CD4-positive, alpha-beta T cell (primary cell): ENCODE measurements around the gene GALNT14. TPM values are rescaled to one million over a fixed set of nuclear protein-coding genes. Genes with fewer than 3 reads are reported as not detected.

Experiments used
- ATAC-seq: fragments of 200-7000 bp; cut with Tn5 transposase; one replicate; pipeline ENCODE4 v1.10.0; 2022; ENCODE audit warnings: mild to moderate bottlenecking; ENCODE audit not compliant: poor library complexity
- CTCF ChIA-PET: fragments of 350-600 bp; sonication (Branson Sonifier 250); formaldehyde crosslinking; loops from one replicate; lab custom pipeline; 2021; ENCODE audit warnings: antibody characterized with exemption, inconsistent platforms; lab: Charles Lee
- POLR2A ChIA-PET: fragments of 350-600 bp; sonication (Branson Sonifier 250); formaldehyde crosslinking; loops from one replicate; lab custom pipeline; 2021; ENCODE audit warnings: antibody characterized with exemption, inconsistent platforms; lab: Charles Lee
- DNase-seq, 14 experiments: peaks; one replicate each; pipeline ENCODE4 v3.0.0-alpha.2; 2013 to 2020; ENCODE audit warnings: mixed read lengths in 2 of 14
- H3K27ac ChIP-seq, 2 donors: one replicate each; pipeline versions ENCODE4 v1.5.1 to v1.7.0; 2013; ENCODE audit warnings: low read length in 2 of 2, low read depth in 1 of 2, mild to moderate bottlenecking in 1 of 2
- H3K27me3 ChIP-seq, 2 experiments: 1 replicate in 1 of 2; 2 replicates in 1 of 2; pipeline versions ENCODE4 v1.6.1 to v1.7.0; 2013; ENCODE audit warnings: low read length in 2 of 2, control low read depth in 1 of 2, mild to moderate bottlenecking in 1 of 2, moderate library complexity in 1 of 2; ENCODE audit not compliant: insufficient read depth in 2 of 2, control insufficient read depth in 1 of 2
- H3K36me3 ChIP-seq: one replicate; pipeline ENCODE4 v1.6.1; 2013; ENCODE audit warnings: low read length, control low read depth; ENCODE audit not compliant: insufficient read depth
- H3K4me1 ChIP-seq: one replicate; pipeline ENCODE4 v1.6.1; 2013; ENCODE audit warnings: low read length, control low read depth; ENCODE audit not compliant: insufficient read depth
- H3K4me3 ChIP-seq: one replicate; pipeline ENCODE4 v1.5.1; 2013; ENCODE audit warnings: mild to moderate bottlenecking, low read length, moderate library complexity
- H3K9me3 ChIP-seq, 2 experiments: 1 replicate in 1 of 2; 2 replicates in 1 of 2; pipeline versions ENCODE4 v1.6.1 to v1.7.0; 2013; ENCODE audit warnings: low read length in 2 of 2, mild to moderate bottlenecking in 2 of 2, control low read depth in 1 of 2, moderate library complexity in 1 of 2; ENCODE audit not compliant: control insufficient read depth in 1 of 2, insufficient read depth in 1 of 2
- H3K27ac Mint-ChIP-seq: one replicate; pipeline ENCODE4 v1.8.0; 2020; ENCODE audit warnings: mixed read lengths
- H3K27me3 Mint-ChIP-seq: one replicate; pipeline ENCODE4 v1.8.0; 2021; ENCODE audit warnings: mixed read lengths
- H3K36me3 Mint-ChIP-seq: one replicate; pipeline ENCODE4 v1.8.0; 2021; ENCODE audit warnings: low read depth, mixed read lengths
- H3K4me1 Mint-ChIP-seq: one replicate; pipeline ENCODE4 v1.8.0; 2021; ENCODE audit warnings: low read depth, mixed read lengths
- H3K4me3 Mint-ChIP-seq: one replicate; pipeline ENCODE4 v1.8.0; 2020; ENCODE audit warnings: mild to moderate bottlenecking, mixed read lengths
- H3K9me3 Mint-ChIP-seq: one replicate; pipeline ENCODE4 v1.8.0; 2020; ENCODE audit warnings: mixed read lengths
- intact Hi-C, 2 experiments: fragments of 100-400 bp; cut with DNase I in 1 of 2; cut with micrococcal nuclease in 1 of 2; formaldehyde crosslinking; loops; one replicate each; pipeline versions ENCODE4 v1.15.1 to v1.9.0; 2023 to 2025; cut with DNase I, micrococcal nuclease
- total RNA-seq, 174 experiments: library from RNA in 2 of 174; stranded (reverse) in 2 of 174; gene quantifications; one replicate each; pipeline ENCODE4 v1.2.3 and lab custom pipeline; 2021 to 2026
- TF ChIP-seq, protein P1 (sequence below): fragments of 200-600 bp; IDR thresholded peaks from one replicate; pipeline ENCODE4 v1.8.0; 2022; ENCODE audit warnings: antibody characterized with exemption, mild to moderate bottlenecking

The GALNT14 gene
- total RNA-seq, 2 experiments from 2014 or later = not detected

DNA sequence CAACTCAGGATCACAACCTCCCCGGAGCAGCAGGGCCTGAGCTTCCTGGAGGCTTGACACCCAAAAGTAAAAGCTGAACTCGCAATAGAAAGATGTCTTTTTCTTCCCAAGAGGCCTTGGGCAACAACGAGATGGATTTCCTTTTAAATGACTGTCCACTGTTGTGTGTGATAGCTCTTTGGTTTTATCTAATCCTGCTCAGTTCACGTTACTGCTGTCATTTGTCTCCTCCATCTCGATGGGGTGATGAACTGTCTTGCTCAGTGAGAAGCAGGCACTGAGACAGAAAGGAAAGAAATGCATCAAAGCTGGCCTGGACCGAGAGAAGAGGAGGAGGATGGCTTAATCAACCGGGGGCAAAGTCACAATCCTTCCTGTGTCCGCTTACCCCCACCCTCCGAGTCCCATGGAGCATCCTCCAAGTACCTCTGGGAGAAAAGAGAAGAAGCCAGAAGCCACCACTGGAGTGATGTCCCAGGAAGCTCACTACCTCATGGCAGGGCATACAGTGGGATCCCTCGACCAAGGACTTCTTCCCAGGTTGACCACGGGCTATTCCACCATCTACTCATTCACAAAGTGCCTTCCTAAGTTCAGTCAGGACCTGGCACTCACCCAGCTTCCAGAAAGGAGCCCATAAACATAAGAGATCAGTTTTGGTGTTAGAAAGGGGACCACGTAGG lies 68.5 kb downstream of the GALNT14 start:
- Mint-ChIP-seq H3K9me3 (no peaks in the 10 kb centered on the region), H3K4me3 (no peak overlapping the region), H3K27me3 (peaks cover 3% of the 10 kb centered on the region), H3K27ac (no peak overlapping the region), H3K4me1 (no peaks in the 10 kb centered on the region), H3K36me3 (no peaks in the 10 kb centered on the region)
- H3K27me3 ChIP-seq = no peaks in the 10 kb centered on the region
- H3K4me3 ChIP-seq = no peak overlapping the region
- no peak overlapping the region for H3K27ac ChIP-seq
- TF ChIP-seq, protein P1, sequence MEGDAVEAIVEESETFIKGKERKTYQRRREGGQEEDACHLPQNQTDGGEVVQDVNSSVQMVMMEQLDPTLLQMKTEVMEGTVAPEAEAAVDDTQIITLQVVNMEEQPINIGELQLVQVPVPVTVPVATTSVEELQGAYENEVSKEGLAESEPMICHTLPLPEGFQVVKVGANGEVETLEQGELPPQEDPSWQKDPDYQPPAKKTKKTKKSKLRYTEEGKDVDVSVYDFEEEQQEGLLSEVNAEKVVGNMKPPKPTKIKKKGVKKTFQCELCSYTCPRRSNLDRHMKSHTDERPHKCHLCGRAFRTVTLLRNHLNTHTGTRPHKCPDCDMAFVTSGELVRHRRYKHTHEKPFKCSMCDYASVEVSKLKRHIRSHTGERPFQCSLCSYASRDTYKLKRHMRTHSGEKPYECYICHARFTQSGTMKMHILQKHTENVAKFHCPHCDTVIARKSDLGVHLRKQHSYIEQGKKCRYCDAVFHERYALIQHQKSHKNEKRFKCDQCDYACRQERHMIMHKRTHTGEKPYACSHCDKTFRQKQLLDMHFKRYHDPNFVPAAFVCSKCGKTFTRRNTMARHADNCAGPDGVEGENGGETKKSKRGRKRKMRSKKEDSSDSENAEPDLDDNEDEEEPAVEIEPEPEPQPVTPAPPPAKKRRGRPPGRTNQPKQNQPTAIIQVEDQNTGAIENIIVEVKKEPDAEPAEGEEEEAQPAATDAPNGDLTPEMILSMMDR = no peak
- no peaks in the 10 kb centered on the region for H3K4me1 ChIP-seq
- H3K36me3 ChIP-seq = no peaks in the 10 kb centered on the region
- H3K9me3 ChIP-seq = no peaks in the 10 kb centered on the region
- DNase-seq (no peak), ATAC-seq (no peak)
- intact Hi-C loops = no loop called here
- CTCF ChIA-PET = no interaction called here
- POLR2A ChIA-PET = no interaction called here

DNA sequence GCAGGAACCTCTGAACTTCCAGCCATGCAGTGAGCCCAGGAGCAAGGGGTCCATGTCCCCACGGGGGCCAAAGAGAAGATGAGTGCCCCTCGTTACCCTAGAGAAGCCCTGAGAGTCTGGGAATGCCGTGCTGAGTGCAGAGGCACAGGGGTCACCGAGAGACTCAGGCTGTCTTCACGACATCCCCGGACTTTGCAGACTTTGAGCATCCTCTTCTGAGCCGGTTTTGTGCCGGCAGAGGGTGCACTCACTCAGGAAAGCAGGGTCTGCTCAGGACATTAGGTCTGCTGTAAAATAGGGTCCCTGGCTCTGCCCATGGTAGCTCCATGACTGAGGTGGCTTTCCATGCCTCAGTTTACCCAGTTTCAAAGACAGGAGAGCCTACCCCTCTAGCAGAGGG lies 71.0 kb downstream of the GALNT14 start:
- H3K27ac ChIP-seq = no peak overlapping the region
- no peaks in the 10 kb centered on the region for H3K36me3 ChIP-seq
- no peak overlapping the region for H3K27ac Mint-ChIP-seq
- ATAC-seq (no peak), DNase-seq (no peak)
- H3K36me3 Mint-ChIP-seq = no peaks in the 10 kb centered on the region
- H3K27me3 Mint-ChIP-seq = peaks cover under 1% of the 10 kb centered on the region
- ChIA-PET CTCF (no interaction called here), POLR2A (no interaction called here)
- no peaks in the 10 kb centered on the region for H3K4me1 Mint-ChIP-seq
- no peak overlapping the region for H3K4me3 ChIP-seq
- no peak overlapping the region for H3K4me3 Mint-ChIP-seq
- no peaks in the 10 kb centered on the region for H3K9me3 ChIP-seq
- intact Hi-C loops = no loop called here
- H3K9me3 Mint-ChIP-seq = no peaks in the 10 kb centered on the region
- TF ChIP-seq, protein P1 = no peak
- H3K27me3 ChIP-seq = no peaks in the 10 kb centered on the region
- H3K4me1 ChIP-seq = no peaks in the 10 kb centered on the region

DNA sequence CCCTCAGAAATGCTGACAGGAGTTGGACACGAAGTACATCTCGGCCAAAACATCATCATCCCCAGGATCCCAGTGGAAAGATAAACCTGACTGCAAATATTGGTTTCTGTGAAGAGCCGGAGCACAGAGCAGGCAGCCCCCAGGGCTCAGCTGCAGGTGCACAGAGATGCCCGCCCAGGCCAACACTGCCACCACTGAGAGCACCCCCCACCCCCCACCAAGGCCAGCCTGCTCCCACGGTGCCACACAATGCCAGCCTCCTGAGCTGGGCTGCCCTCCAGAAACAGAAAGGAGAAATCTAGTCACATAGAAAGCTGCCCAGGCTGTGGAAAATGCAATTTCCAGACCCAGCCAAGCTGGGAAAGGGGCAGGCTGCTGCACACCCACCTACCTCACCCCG lies 71.7 kb downstream of the GALNT14 start:
- DNase-seq (no peak), ATAC-seq (no peak)
- no peaks in the 10 kb centered on the region for H3K27me3 ChIP-seq
- intact Hi-C loops = no loop called here
- H3K4me1 ChIP-seq = no peaks in the 10 kb centered on the region
- Mint-ChIP-seq H3K4me3 (no peak overlapping the region), H3K27ac (no peak overlapping the region), H3K27me3 (no peaks in the 10 kb centered on the region), H3K4me1 (no peaks in the 10 kb centered on the region), H3K9me3 (no peaks in the 10 kb centered on the region), H3K36me3 (no peaks in the 10 kb centered on the region)
- ChIA-PET POLR2A (no interaction called here), CTCF (no interaction called here)
- H3K27ac ChIP-seq = no peak overlapping the region
- no peak overlapping the region for H3K4me3 ChIP-seq
- TF ChIP-seq, protein P1 = no peak
- no peaks in the 10 kb centered on the region for H3K9me3 ChIP-seq
- H3K36me3 ChIP-seq = no peaks in the 10 kb centered on the region
